Spinal cord (tissue), 10 donors: ENCODE measurements around the gene PRKCZ. TPM values are rescaled to one million over a fixed set of nuclear protein-coding genes. Genes with fewer than 3 reads are reported as not detected.

ENCODE experiments used
- DNase-seq, 6 donors: peaks; one replicate each; pipeline versions ENCODE4 v3.0.0 to v3.0.0-alpha.2; 2013 to 2015; ENCODE audit warnings: low spot score in 6 of 6, low read depth in 4 of 6
- H3K27ac ChIP-seq: one replicate; pipeline ENCODE4 v1.5.1; 2013; ENCODE audit warnings: low read depth, low read length, control low read depth
- H3K27me3 ChIP-seq: one replicate; pipeline ENCODE4 v1.6.1; 2013; ENCODE audit warnings: low read length; ENCODE audit not compliant: control insufficient read depth, insufficient read depth
- H3K36me3 ChIP-seq: one replicate; pipeline ENCODE4 v1.6.1; 2013; ENCODE audit warnings: low read length; ENCODE audit not compliant: control insufficient read depth, insufficient read depth
- H3K4me1 ChIP-seq: one replicate; pipeline ENCODE4 v1.6.1; 2013; ENCODE audit warnings: low read length; ENCODE audit not compliant: control insufficient read depth, insufficient read depth
- H3K4me3 ChIP-seq: one replicate; pipeline ENCODE4 v1.5.1; 2013; ENCODE audit warnings: low read depth, low read length, control low read depth
- H3K9me3 ChIP-seq: one replicate; pipeline ENCODE4 v1.6.1; 2013; ENCODE audit warnings: low read length; ENCODE audit not compliant: control insufficient read depth, insufficient read depth
- WGBS: methylation state at CpG from one replicate; pipeline ENCODE4 v1.1.5; 2013; ENCODE audit warnings: missing lambda C conversion rate; ENCODE audit not compliant: insufficient coverage; 5-methylcytosine and 5-hydroxymethylcytosine counted together
- polyA plus RNA-seq, 2 donors: library from polyadenylated mRNA; unstranded; fragments of 120-200 nt; gene quantifications; one replicate each; pipeline ENCODE4 v1.2.1, GENCODE V29; 2013; ENCODE audit not compliant: insufficient read length in 2 of 2
- total RNA-seq, 2 donors: library from RNA; depleted of rRNA in 1 of 2; stranded (reverse); fragments of 120-200 nt in 1 of 2; fragments of >200 nt in 1 of 2; gene quantifications; one replicate each; pipeline versions ENCODE4 v1.2.3 to v1.2.4, GENCODE V29; 2013 to 2014
- donor health status: healthy.

The PRKCZ gene
- total and polyA plus RNA-seq, 4 donors, result 33.2 to 131 (median 93.1) TPM

GRCh38 chr1:2150801-2151200 is 100.6 kb downstream of the PRKCZ start:
- H3K4me1 ChIP-seq, result peaks cover 5% of the 10 kb centered on the region
- WGBS, result 89% methylated on average over 16 of the region's 19 CpGs
- no peak for DNase-seq
- no peaks in the 10 kb centered on the region for H3K27me3 ChIP-seq
- H3K36me3 ChIP-seq, result peaks cover 78% of the 10 kb centered on the region
- H3K27ac ChIP-seq, result no peak overlapping the region
- no peaks in the 10 kb centered on the region for H3K9me3 ChIP-seq
- no peak overlapping the region for H3K4me3 ChIP-seq

- 81% methylated on average over 10 of the region's 10 CpGs for WGBS
- Histone ChIP-seq H3K9me3 (no peaks in the 10 kb centered on the region), H3K27me3 (no peaks in the 10 kb centered on the region), H3K4me1 (peaks cover 5% of the 10 kb centered on the region), H3K27ac (no peak overlapping the region), H3K36me3 (peaks cover 74% of the 10 kb centered on the region), H3K4me3 (no peak overlapping the region)
- DNase-seq, result no peak
Observed at GRCh38 chr1:2151252-2151651, 101.0 kb downstream of the PRKCZ start.

GRCh38 chr1:2151911-2152310 is 101.7 kb downstream of the PRKCZ start:
- Histone ChIP-seq H3K4me1 (peaks cover 5% of the 10 kb centered on the region), H3K36me3 (peaks cover 69% of the 10 kb centered on the region), H3K9me3 (no peaks in the 10 kb centered on the region), H3K27ac (no peak overlapping the region), H3K4me3 (no peak overlapping the region), H3K27me3 (no peaks in the 10 kb centered on the region)
- DNase-seq, result no peak
- 93% methylated on average over 2 of the region's 6 CpGs for WGBS

GRCh38 chr1:2152954-2153353 is 102.7 kb downstream of the PRKCZ start:
- no peak overlapping the region for H3K4me3 ChIP-seq
- WGBS, result 96% methylated on average over 11 of the region's 11 CpGs
- peaks cover 5% of the 10 kb centered on the region for H3K4me1 ChIP-seq
- H3K36me3 ChIP-seq, result peaks cover 74% of the 10 kb centered on the region
- no peak for DNase-seq
- no peaks in the 10 kb centered on the region for H3K9me3 ChIP-seq
- no peak overlapping the region for H3K27ac ChIP-seq
- no peaks in the 10 kb centered on the region for H3K27me3 ChIP-seq

- WGBS, result 96% methylated on average over 20 of the region's 21 CpGs
- no peaks in the 10 kb centered on the region for H3K27me3 ChIP-seq
- no peak for DNase-seq
- H3K4me3 ChIP-seq, result no peak overlapping the region
- peaks cover 5% of the 10 kb centered on the region for H3K4me1 ChIP-seq
- H3K9me3 ChIP-seq, result no peaks in the 10 kb centered on the region
- H3K27ac ChIP-seq, result no peak overlapping the region
- peaks cover 74% of the 10 kb centered on the region for H3K36me3 ChIP-seq
Observed at GRCh38 chr1:2154022-2154421, 103.8 kb downstream of the PRKCZ start.

GRCh38 chr1:2155147-2155598 is 105.0 kb downstream of the PRKCZ start:
- Histone ChIP-seq H3K4me1 (no peaks in the 10 kb centered on the region), H3K36me3 (peaks cover 70% of the 10 kb centered on the region), H3K9me3 (no peaks in the 10 kb centered on the region), H3K27ac (no peak overlapping the region), H3K4me3 (no peak overlapping the region), H3K27me3 (no peaks in the 10 kb centered on the region)
- WGBS, result 98% methylated on average over 10 of the region's 10 CpGs
- DNase-seq, result no peak

- Histone ChIP-seq H3K4me3 (no peak overlapping the region), H3K4me1 (no peaks in the 10 kb centered on the region), H3K9me3 (no peaks in the 10 kb centered on the region), H3K27me3 (no peaks in the 10 kb centered on the region), H3K27ac (no peak overlapping the region), H3K36me3 (peaks cover 70% of the 10 kb centered on the region)
- WGBS, result 98% methylated on average over 5 of the region's 6 CpGs
- DNase-seq, result no peak
Observed at GRCh38 chr1:2155788-2156187, 105.6 kb downstream of the PRKCZ start.

- H3K4me1 ChIP-seq, result no peaks in the 10 kb centered on the region
- H3K27me3 ChIP-seq, result no peaks in the 10 kb centered on the region
- H3K27ac ChIP-seq, result no peak overlapping the region
- no peak for DNase-seq
- H3K36me3 ChIP-seq, result peaks cover 69% of the 10 kb centered on the region
- no peak overlapping the region for H3K4me3 ChIP-seq
- no peaks in the 10 kb centered on the region for H3K9me3 ChIP-seq
- WGBS, result 72% methylated on average over 9 of the region's 9 CpGs
Observed at GRCh38 chr1:2156866-2157265, 106.7 kb downstream of the PRKCZ start.

- no peaks in the 10 kb centered on the region for H3K27me3 ChIP-seq
- no peak overlapping the region for H3K27ac ChIP-seq
- H3K9me3 ChIP-seq, result no peaks in the 10 kb centered on the region
- no peak for DNase-seq
- peaks cover 66% of the 10 kb centered on the region for H3K36me3 ChIP-seq
- no peak overlapping the region for H3K4me3 ChIP-seq
- 94% methylated on average over 19 of the region's 19 CpGs for WGBS
- H3K4me1 ChIP-seq, result no peaks in the 10 kb centered on the region
Observed at GRCh38 chr1:2157856-2158255, 107.6 kb downstream of the PRKCZ start.

- H3K27me3 ChIP-seq, result no peaks in the 10 kb centered on the region
- no peak overlapping the region for H3K27ac ChIP-seq
- H3K36me3 ChIP-seq, result peaks cover 66% of the 10 kb centered on the region
- H3K4me1 ChIP-seq, result no peaks in the 10 kb centered on the region
- DNase-seq, result no peak
- H3K9me3 ChIP-seq, result no peaks in the 10 kb centered on the region
- H3K4me3 ChIP-seq, result no peak overlapping the region
- 76% methylated on average over 11 of the region's 16 CpGs for WGBS
Observed at GRCh38 chr1:2158272-2158671, 108.1 kb downstream of the PRKCZ start.
